Prostate gland (tissue), 2 donors: Measurements from ENCODE around the gene ESYT2. TPM values are rescaled to one million over a fixed set of nuclear protein-coding genes. Genes with fewer than 3 reads are reported as not detected.

ENCODE experiments used
- DNase-seq: peaks from one replicate; pipeline ENCODE4 v3.0.0-alpha.2; 2019; ENCODE audit warnings: low spot score
- H3K27ac ChIP-seq, 2 donors: fragments of 200-600 bp; sonication (generic); 2 replicates each; pipeline ENCODE4 v1.5.1; 2017 to 2019
- H3K27me3 ChIP-seq: fragments of 200-600 bp; sonication (generic); replicated peaks from 2 replicates; pipeline ENCODE4 v1.5.1; 2019; ENCODE audit not compliant: insufficient read depth
- H3K36me3 ChIP-seq, 2 donors: fragments of 200-600 bp; sonication (generic); 1 replicate in 1 of 2; 2 replicates in 1 of 2; pipeline versions ENCODE4 v1.5.1 to v1.8.1; 2017 to 2019
- H3K4me1 ChIP-seq: fragments of 200-600 bp; sonication (generic); replicated peaks from 2 replicates; pipeline ENCODE4 v1.5.1; 2019
- H3K4me3 ChIP-seq, 2 donors: fragments of 200-600 bp; sonication (generic); 2 replicates each; pipeline ENCODE4 v1.5.1; 2017 to 2019
- H3K9me3 ChIP-seq: fragments of 200-600 bp; sonication (generic); 2 replicates; pipeline ENCODE4 v1.5.1; 2017
- POLR2A ChIP-seq: fragments of 450-650 bp; IDR thresholded peaks from one replicate; pipeline ENCODE4 v1.6.1; 2016; ENCODE audit warnings: antibody characterized with exemption, mild to moderate bottlenecking
- POLR2AphosphoS5 ChIP-seq: sonication (generic); formaldehyde crosslinking; IDR thresholded peaks from one replicate; pipeline ENCODE4 v1.6.1; 2017; ENCODE audit warnings: antibody characterized with exemption
- WGBS: methylation state at CpG from one replicate; pipeline ENCODE4 v1.1.5; 2018; 5-methylcytosine and 5-hydroxymethylcytosine counted together
- intact Hi-C: fragments of 100-400 bp; cut with DNase I; formaldehyde crosslinking; loops from one replicate; pipeline ENCODE4 v1.14.2; 2022
- total RNA-seq, 2 donors: library from RNA; depleted of rRNA; stranded (reverse); fragments of >200 nt; gene quantifications; one replicate each; pipeline ENCODE4 v1.1.0, GENCODE V29; 2016
- TF ChIP-seq, protein P1 (sequence below), 4 experiments: fragments of 200-600 bp in 2 of 4; fragments of 450-650 bp in 2 of 4; sonication (generic) in 2 of 4; IDR thresholded peaks; 1 replicate in 3 of 4; 2 replicates in 1 of 4; pipeline ENCODE4 v1.5.1; 2016 to 2019; ENCODE audit warnings: antibody characterized with exemption in 4 of 4, mild to moderate bottlenecking in 2 of 4, moderate library complexity in 2 of 4

ESYT2 gene
- total RNA-seq, 2 donors from 2014 or later, result 60.8 to 75.1 TPM

DNA sequence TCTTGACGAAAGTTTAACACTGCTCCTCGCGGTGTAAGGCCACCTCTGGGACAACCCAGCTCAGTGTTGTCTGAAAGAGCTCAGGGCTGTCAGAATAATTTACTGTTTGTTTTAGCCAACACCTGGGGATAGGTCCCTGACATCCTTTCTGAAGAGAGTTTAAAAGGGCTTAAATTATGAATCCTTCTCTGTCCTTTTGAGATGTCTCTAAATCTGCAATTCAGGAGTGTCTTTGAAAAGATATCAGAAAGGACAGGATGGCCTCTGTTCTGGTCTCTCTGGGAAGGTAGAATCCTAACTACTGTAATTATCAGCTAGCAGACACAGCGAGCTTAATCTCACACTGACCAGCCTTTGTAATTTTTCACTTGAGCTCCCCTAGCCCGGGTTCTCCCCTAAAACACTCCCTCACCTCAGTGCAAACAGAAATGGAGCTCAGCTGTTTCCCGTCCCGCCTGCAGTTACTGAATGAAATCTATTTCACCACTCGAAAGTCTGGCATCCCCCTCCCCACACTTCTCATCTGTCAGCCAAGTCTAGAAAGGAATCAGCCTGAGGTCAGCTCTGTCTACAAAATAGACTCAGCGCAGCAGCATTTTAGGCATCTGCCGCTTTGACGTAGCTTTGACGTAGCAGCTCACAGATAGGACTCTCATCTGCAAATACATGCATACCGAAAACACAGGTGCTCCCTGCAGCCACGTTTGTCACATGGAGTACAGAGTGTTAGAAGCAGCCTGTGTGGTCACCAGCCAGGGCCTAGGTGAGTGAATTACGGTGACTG lies 31.9 kb upstream of the ESYT2 start:
- TF ChIP-seq POLR2AphosphoS5, result no peak
- no peak for TF ChIP-seq POLR2A
- TF ChIP-seq, protein P1, sequence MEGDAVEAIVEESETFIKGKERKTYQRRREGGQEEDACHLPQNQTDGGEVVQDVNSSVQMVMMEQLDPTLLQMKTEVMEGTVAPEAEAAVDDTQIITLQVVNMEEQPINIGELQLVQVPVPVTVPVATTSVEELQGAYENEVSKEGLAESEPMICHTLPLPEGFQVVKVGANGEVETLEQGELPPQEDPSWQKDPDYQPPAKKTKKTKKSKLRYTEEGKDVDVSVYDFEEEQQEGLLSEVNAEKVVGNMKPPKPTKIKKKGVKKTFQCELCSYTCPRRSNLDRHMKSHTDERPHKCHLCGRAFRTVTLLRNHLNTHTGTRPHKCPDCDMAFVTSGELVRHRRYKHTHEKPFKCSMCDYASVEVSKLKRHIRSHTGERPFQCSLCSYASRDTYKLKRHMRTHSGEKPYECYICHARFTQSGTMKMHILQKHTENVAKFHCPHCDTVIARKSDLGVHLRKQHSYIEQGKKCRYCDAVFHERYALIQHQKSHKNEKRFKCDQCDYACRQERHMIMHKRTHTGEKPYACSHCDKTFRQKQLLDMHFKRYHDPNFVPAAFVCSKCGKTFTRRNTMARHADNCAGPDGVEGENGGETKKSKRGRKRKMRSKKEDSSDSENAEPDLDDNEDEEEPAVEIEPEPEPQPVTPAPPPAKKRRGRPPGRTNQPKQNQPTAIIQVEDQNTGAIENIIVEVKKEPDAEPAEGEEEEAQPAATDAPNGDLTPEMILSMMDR (IDR thresholded peaks at IDR 0.05), result no peak
- no peak for DNase-seq
- Histone ChIP-seq H3K4me3 (no peak overlapping the region), H3K27ac (no peak overlapping the region), H3K9me3 (no peaks in the 10 kb centered on the region), H3K27me3 (no peaks in the 10 kb centered on the region), H3K36me3 (no peaks in the 10 kb centered on the region), H3K4me1 (no peaks in the 10 kb centered on the region)
- WGBS, result 67% methylated on average over 15 of the region's 15 CpGs
- intact Hi-C loops, result loop anchor here (10.0 kb wide), 1 partner anchor 156 kb away; the partner anchor contains the start of gene NCAPG2

DNA sequence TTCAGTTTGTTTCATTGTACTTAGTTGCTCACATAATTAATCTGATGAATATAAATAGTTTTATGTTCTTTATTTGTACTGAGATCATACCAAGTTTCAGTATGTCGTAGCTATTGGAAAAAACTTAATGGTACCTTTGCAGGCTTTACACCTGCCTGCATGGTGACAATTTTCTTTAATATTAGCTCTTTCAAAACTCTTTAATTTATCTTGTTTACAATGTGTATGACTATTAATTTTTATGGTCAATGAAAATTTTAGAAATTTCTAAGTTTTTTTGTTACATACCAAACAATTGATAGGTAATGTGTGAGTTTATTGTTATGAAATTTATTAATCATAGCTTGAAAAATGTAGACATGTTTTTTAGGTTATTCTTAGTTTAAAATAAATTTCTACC lies 31.1 kb upstream of the ESYT2 start:
- Histone ChIP-seq H3K27ac (no peak overlapping the region), H3K4me3 (no peak overlapping the region), H3K36me3 (no peaks in the 10 kb centered on the region), H3K9me3 (no peaks in the 10 kb centered on the region), H3K4me1 (no peaks in the 10 kb centered on the region), H3K27me3 (no peaks in the 10 kb centered on the region)
- 94% methylated on average over 1 of the region's 1 CpG for WGBS
- intact Hi-C loops, result loop anchor here (10.0 kb wide), 1 partner anchor 156 kb away; the partner anchor contains the start of gene NCAPG2
- no peak for TF ChIP-seq POLR2AphosphoS5
- TF ChIP-seq POLR2A, result no peak
- TF ChIP-seq, protein P1 (IDR thresholded peaks at IDR 0.05), result no peak
- no peak for DNase-seq

DNA sequence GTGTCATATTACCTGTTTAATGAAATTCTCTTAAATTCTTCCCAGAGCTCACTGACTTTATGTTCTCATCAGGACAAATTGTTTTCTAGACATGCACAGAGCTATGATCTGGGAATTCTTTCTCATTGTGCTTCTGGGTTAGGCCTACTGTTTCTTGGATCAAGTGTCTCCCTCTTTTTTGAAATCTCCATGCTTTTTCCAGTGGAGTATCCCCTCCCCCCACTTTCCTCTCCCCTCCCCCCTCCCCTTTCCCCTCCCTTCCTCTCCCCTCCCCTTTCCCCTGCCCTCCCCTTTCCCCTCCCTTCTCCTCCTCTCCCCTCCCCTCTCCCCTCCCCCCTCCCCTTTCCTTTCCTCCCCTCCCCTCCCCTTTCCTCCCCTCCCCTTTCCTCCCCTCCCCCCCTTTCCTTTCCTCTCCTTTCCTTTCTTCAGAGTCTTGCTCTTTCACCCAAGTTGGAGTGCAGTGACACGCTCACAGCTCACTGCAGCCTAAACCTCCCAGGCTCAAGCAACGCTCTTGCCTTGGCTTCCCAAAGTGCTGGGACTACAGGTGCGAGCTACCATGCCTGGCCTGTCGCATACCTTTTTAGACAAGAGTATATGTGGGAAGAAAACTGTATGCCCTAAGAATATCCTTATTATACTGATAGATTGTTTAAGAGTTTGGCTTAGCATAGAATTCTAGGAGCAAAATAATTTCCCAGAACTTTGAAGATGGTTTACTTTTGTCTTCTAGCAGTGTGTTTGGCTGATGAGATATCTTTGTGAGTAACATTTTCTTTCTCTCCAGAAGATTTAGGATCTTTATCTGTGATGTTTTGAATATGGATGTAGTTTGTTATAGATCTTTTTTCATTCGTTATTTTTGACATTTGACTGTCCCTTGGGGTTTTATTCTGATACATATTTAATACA lies 29.5 kb upstream of the ESYT2 start:
- H3K4me3 ChIP-seq, result no peak overlapping the region
- no peak for DNase-seq
- no peaks in the 10 kb centered on the region for H3K36me3 ChIP-seq
- no peaks in the 10 kb centered on the region for H3K4me1 ChIP-seq
- intact Hi-C loops, result no loop called here
- H3K9me3 ChIP-seq, result no peaks in the 10 kb centered on the region
- TF ChIP-seq, protein P1 (IDR thresholded peaks at IDR 0.05), result no peak
- TF ChIP-seq POLR2AphosphoS5, result no peak
- TF ChIP-seq POLR2A, result no peak
- 82% methylated on average over 5 of the region's 5 CpGs for WGBS
- H3K27ac ChIP-seq, result no peak overlapping the region
- H3K27me3 ChIP-seq, result no peaks in the 10 kb centered on the region

DNA sequence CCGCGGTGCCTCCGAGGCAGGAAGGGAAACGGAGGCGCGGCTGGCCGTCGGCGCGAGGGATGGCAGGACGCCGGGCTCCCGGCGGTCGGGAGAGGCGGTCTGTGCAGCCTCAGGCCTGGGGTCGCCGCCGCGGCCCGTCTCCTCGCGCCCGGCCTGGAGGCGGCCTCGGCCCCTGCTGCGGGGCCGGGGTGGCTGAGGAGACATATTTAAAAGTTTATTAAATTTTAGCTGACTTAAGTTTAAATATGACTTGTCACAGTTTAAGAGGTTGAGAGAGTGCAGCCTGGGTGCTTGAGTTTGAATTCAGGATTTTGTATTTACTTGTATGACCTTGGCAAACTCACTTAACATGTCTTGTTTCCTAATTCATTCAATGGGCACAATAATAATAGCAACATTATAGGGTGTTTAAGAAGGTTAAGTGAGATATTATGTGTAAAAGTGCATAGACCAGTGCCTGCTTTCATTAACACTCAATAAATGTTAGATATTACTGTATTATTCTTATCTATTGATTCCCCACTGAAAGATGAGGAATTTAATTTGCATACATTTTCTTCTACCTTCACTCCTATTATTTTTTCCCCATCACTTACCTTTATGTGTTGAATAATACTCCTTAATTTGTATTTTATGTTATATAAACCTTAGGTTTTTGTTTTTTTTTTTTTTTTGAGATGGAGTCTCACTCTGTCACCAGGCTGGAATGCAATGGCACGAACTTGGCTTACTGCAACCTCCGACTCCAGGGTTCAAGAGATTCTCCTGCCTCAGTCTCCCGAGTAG lies 27.8 kb upstream of the ESYT2 start:
- peak overlapping the region; percentile 76 to 79 for H3K27ac ChIP-seq
- H3K9me3 ChIP-seq, result no peaks in the 10 kb centered on the region
- DNase-seq, result no peak
- H3K4me3 ChIP-seq, result peak overlapping the region; percentile 96 to 97
- intact Hi-C loops, result no loop called here
- H3K27me3 ChIP-seq, result no peaks in the 10 kb centered on the region
- TF ChIP-seq POLR2AphosphoS5, result no peak
- TF ChIP-seq, protein P1 (IDR thresholded peaks at IDR 0.05), result no peak
- TF ChIP-seq POLR2A, result no peak
- H3K4me1 ChIP-seq, result no peaks in the 10 kb centered on the region
- 8% methylated on average over 24 of the region's 31 CpGs for WGBS
- no peaks in the 10 kb centered on the region for H3K36me3 ChIP-seq
